ENCODE data around the gene HIVEP2. TPM values are rescaled to one million over a fixed set of nuclear protein-coding genes. Genes with fewer than 3 reads are reported as not detected.

Gene HIVEP2
- total and polyA plus RNA-seq, 4 donors, result 3.0 to 23.8 (median 11.2) TPM

GRCh38 chr6:142721215-142721920 lies 223.6 kb downstream of the HIVEP2 start:
- Histone ChIP-seq H3K4me3 (no peak overlapping the region), H3K9ac (ENCODE audit: insufficient read depth in 1 of 2, low read length in 2 of 2) (no peak overlapping the region), H3K4me1 (ENCODE audit: control insufficient read depth in 5 of 5, insufficient read depth in 5 of 5, low read length in 5 of 5) (peaks cover 0 to 2% (median 0%) of the 10 kb centered on the region in 5 donors), H3K9me3 (ENCODE audit: control insufficient read depth in 4 of 4, insufficient read depth in 3 of 4, low read length in 3 of 4) (peaks cover 0 to 12% (median 1%) of the 10 kb centered on the region in 4 donors), H3K27me3 (ENCODE audit: control insufficient read depth in 3 of 3, insufficient read depth in 3 of 3, low read length in 2 of 3) (no peaks in the 10 kb centered on the region), H3K36me3 (ENCODE audit: control insufficient read depth in 4 of 4, insufficient read depth in 4 of 4, low read length in 4 of 4) (no peaks in the 10 kb centered on the region), H3K27ac (ENCODE audit: low read depth in 1 of 2, low read length in 1 of 2) (no peak overlapping the region)
- WGBS, 2 donors, result 42 to 73% methylated on average over 5 of the region's 5 CpGs
- ATAC-seq (ENCODE audit: insufficient read depth, low FRiP score), result no peak
- no peak for TF ChIP-seq CTCF (IDR thresholded peaks at IDR 0.05; ENCODE audit: control extremely low read depth, extremely low read depth)
- no peak for DNase-seq

- ATAC-seq (ENCODE audit: insufficient read depth, low FRiP score) (no peak), DNase-seq (no peak)
- Histone ChIP-seq H3K27ac (ENCODE audit: low read depth in 1 of 2, low read length in 1 of 2) (no peak overlapping the region), H3K9me3 (ENCODE audit: control insufficient read depth in 4 of 4, insufficient read depth in 3 of 4, low read length in 3 of 4) (peaks cover 0 to 12% (median 1%) of the 10 kb centered on the region in 4 donors), H3K4me1 (ENCODE audit: control insufficient read depth in 5 of 5, insufficient read depth in 5 of 5, low read length in 5 of 5) (peaks cover 0 to 2% (median 0%) of the 10 kb centered on the region in 5 donors), H3K4me3 (no peak overlapping the region), H3K27me3 (ENCODE audit: control insufficient read depth in 3 of 3, insufficient read depth in 3 of 3, low read length in 2 of 3) (no peaks in the 10 kb centered on the region), H3K36me3 (ENCODE audit: control insufficient read depth in 4 of 4, insufficient read depth in 4 of 4, low read length in 4 of 4) (no peaks in the 10 kb centered on the region), H3K9ac (ENCODE audit: insufficient read depth in 1 of 2, low read length in 2 of 2) (no peak overlapping the region)
- no peak for TF ChIP-seq CTCF (IDR thresholded peaks at IDR 0.05; ENCODE audit: control extremely low read depth, extremely low read depth)
These were observed 226.2 kb downstream of the HIVEP2 start for GRCh38 chr6:142718667-142719191.

- DNase-seq (no peak), ATAC-seq (ENCODE audit: insufficient read depth, low FRiP score) (no peak)
- H3K4me3 ChIP-seq, result no peak overlapping the region
- H3K9me3 ChIP-seq (ENCODE audit: control insufficient read depth in 4 of 4, insufficient read depth in 3 of 4, low read length in 3 of 4), result peaks cover 0 to 16% (median 2%) of the 10 kb centered on the region in 4 donors
- 68 to 78% methylated on average over 2 of the region's 2 CpGs for WGBS, 2 donors
- no peak overlapping the region for H3K9ac ChIP-seq (ENCODE audit: insufficient read depth in 1 of 2, low read length in 2 of 2)
- H3K27me3 ChIP-seq (ENCODE audit: control insufficient read depth in 3 of 3, insufficient read depth in 3 of 3, low read length in 2 of 3), result no peaks in the 10 kb centered on the region
- no peak overlapping the region for H3K27ac ChIP-seq (ENCODE audit: low read depth in 1 of 2, low read length in 1 of 2)
- no peak for TF ChIP-seq CTCF (IDR thresholded peaks at IDR 0.05; ENCODE audit: control extremely low read depth, extremely low read depth)
- H3K36me3 ChIP-seq (ENCODE audit: control insufficient read depth in 4 of 4, insufficient read depth in 4 of 4, low read length in 4 of 4), result no peaks in the 10 kb centered on the region
- peaks cover 0 to 2% (median 0%) of the 10 kb centered on the region in 5 donors for H3K4me1 ChIP-seq (ENCODE audit: control insufficient read depth in 5 of 5, insufficient read depth in 5 of 5, low read length in 5 of 5)
These were observed 228.9 kb downstream of the HIVEP2 start for GRCh38 chr6:142716097-142716496.

All from lung (tissue), 12 donors.